ENCODE results near the gene SPIN2A.
A peak's percentile ranks its signal among the peaks of the same experiment; 100 is the strongest.
"Not testable (repeated sequence)": the region's sequence is repeated elsewhere in the genome, so short reads cannot be mapped to it uniquely, and the experiment has no call there.

Gene SPIN2A

GRCh38 chrX:57138674-57139073, 1.5 kb upstream of the SPIN2A start:
- Histone ChIP-seq H3K36me3 (replicated peaks) (no peaks in the 10 kb centered on the region), H3K27me3 (replicated peaks) (no peaks in the 10 kb centered on the region)

GRCh38 chrX:57137501-57137900, 304 bp upstream of the SPIN2A start:
- Histone ChIP-seq H3K27ac (no peak overlapping the region), H3K36me3 (replicated peaks) (no peaks in the 10 kb centered on the region), H3K4me3 (ENCODE audit: low read depth, low read length) (peak overlapping the region; percentile 47), H3K27me3 (replicated peaks) (no peaks in the 10 kb centered on the region)
- in situ Hi-C loops (cut with HindIII; ENCODE audit: low pct_ligation_motif_present, low sequenced_read_pairs) = no loop called here
- TF ChIP-seq CTCF (IDR thresholded peaks at IDR 0.05; ENCODE audit: low read depth, low read length, missing control alignments) = no peak
- DNase-seq = no peak

More at GRCh38 chrX:57138674-57139073, 1.5 kb upstream of the SPIN2A start:
- H3K4me3 ChIP-seq (ENCODE audit: low read depth, low read length) = no peak overlapping the region
- in situ Hi-C loops (cut with HindIII; ENCODE audit: low pct_ligation_motif_present, low sequenced_read_pairs) = no loop called here
- TF ChIP-seq CTCF (IDR thresholded peaks at IDR 0.05; ENCODE audit: low read depth, low read length, missing control alignments) = no peak
- DNase-seq = no peak
- no peak overlapping the region for H3K27ac ChIP-seq

- H3K36me3 ChIP-seq (replicated peaks); in situ Hi-C loops (cut with HindIII; ENCODE audit: low pct_ligation_motif_present, low sequenced_read_pairs); H3K4me3 ChIP-seq (ENCODE audit: low read depth, low read length): not testable (repeated sequence)
Observed at GRCh38 chrX:57136589-57136988, 608 bp downstream of the SPIN2A start.

GRCh38 chrX:57135287-57135686, 1.9 kb downstream of the SPIN2A start:
- in situ Hi-C loops (cut with HindIII; ENCODE audit: low pct_ligation_motif_present, low sequenced_read_pairs) = no loop called here
- Histone ChIP-seq H3K4me3 (ENCODE audit: low read depth, low read length) (no peak overlapping the region), H3K27ac (no peak overlapping the region), H3K36me3 (replicated peaks) (no peaks in the 10 kb centered on the region), H3K27me3 (replicated peaks) (no peaks in the 10 kb centered on the region)
- DNase-seq = no peak
- no peak for TF ChIP-seq CTCF (IDR thresholded peaks at IDR 0.05; ENCODE audit: low read depth, low read length, missing control alignments)

More at GRCh38 chrX:57136589-57136988, 608 bp downstream of the SPIN2A start:
- H3K27ac ChIP-seq; H3K27me3 ChIP-seq (replicated peaks); DNase-seq: not testable (repeated sequence)

- no peak for TF ChIP-seq CTCF (IDR thresholded peaks at IDR 0.05; ENCODE audit: low read depth, low read length, missing control alignments)
- Histone ChIP-seq H3K27ac (no peak overlapping the region), H3K36me3 (replicated peaks) (no peaks in the 10 kb centered on the region), H3K4me3 (ENCODE audit: low read depth, low read length) (no peak overlapping the region), H3K27me3 (replicated peaks) (no peaks in the 10 kb centered on the region)
- DNase-seq = no peak
- in situ Hi-C loops (cut with HindIII; ENCODE audit: low pct_ligation_motif_present, low sequenced_read_pairs) = no loop called here
Observed at GRCh38 chrX:57134702-57135101, 2.5 kb downstream of the SPIN2A start.

- in situ Hi-C loops (cut with HindIII; ENCODE audit: low pct_ligation_motif_present, low sequenced_read_pairs) = no loop called here
- no peak for TF ChIP-seq CTCF (IDR thresholded peaks at IDR 0.05; ENCODE audit: low read depth, low read length, missing control alignments)
- no peak for DNase-seq
Observed at GRCh38 chrX:57133706-57134105, 3.5 kb downstream of the SPIN2A start.

GRCh38 chrX:57133284-57133683, 3.9 kb downstream of the SPIN2A start:
- in situ Hi-C loops (cut with HindIII; ENCODE audit: low pct_ligation_motif_present, low sequenced_read_pairs); DNase-seq; H3K27ac ChIP-seq; H3K27me3 ChIP-seq (replicated peaks); H3K4me3 ChIP-seq (ENCODE audit: low read depth, low read length); H3K36me3 ChIP-seq (replicated peaks): not testable (repeated sequence)

More at GRCh38 chrX:57133706-57134105, 3.5 kb downstream of the SPIN2A start:
- no peaks in the 10 kb centered on the region for H3K27me3 ChIP-seq (replicated peaks)
- H3K36me3 ChIP-seq (replicated peaks) = no peaks in the 10 kb centered on the region
- H3K27ac ChIP-seq = no peak overlapping the region
- no peak overlapping the region for H3K4me3 ChIP-seq (ENCODE audit: low read depth, low read length)

Data from brain microvascular endothelial cell (primary cell).